Spleen (tissue), 11 donors: ENCODE results near the gene ZC3H18. TPM values are rescaled to one million over a fixed set of nuclear protein-coding genes. Genes with fewer than 3 reads are reported as not detected.
A peak's percentile ranks its signal among the peaks of the same experiment; 100 is the strongest.

Source experiments
- DNase-seq: peaks from one replicate; pipeline ENCODE4 v3.0.0-alpha.2; 2020
- H3K27ac ChIP-seq, 8 donors: fragments of 200-600 bp; sonication (generic) in 7 of 8; 1 replicate in 4 of 8; 2 replicates in 4 of 8; pipeline versions ENCODE4 v1.5.0 to v1.8.0; 2016 to 2021; ENCODE audit warnings: inconsistent platforms in 4 of 8, mild to moderate bottlenecking in 4 of 8, moderate library complexity in 1 of 8
- H3K27me3 ChIP-seq, 7 donors: fragments of 200-600 bp; sonication (generic) in 6 of 7; replicated peaks in 1 of 7; 1 replicate in 4 of 7; 2 replicates in 3 of 7; pipeline versions ENCODE4 v1.5.0 to v1.8.0; 2016 to 2021; ENCODE audit warnings: inconsistent platforms in 3 of 7, mild to moderate bottlenecking in 1 of 7
- H3K36me3 ChIP-seq, 6 donors: fragments of 200-600 bp; sonication (generic) in 5 of 6; 1 replicate in 4 of 6; 2 replicates in 2 of 6; pipeline versions ENCODE4 v1.5.0 to v1.8.0; 2016 to 2021; ENCODE audit warnings: inconsistent platforms in 2 of 6
- H3K4me1 ChIP-seq, 6 donors: fragments of 200-600 bp; sonication (generic) in 5 of 6; 1 replicate in 3 of 6; 2 replicates in 3 of 6; pipeline versions ENCODE4 v1.5.0 to v1.8.0; 2016 to 2021; ENCODE audit warnings: inconsistent platforms in 3 of 6
- H3K4me3 ChIP-seq, 8 donors: fragments of 200-600 bp; sonication (generic) in 7 of 8; 1 replicate in 4 of 8; 2 replicates in 4 of 8; pipeline versions ENCODE4 v1.5.0 to v1.8.0; 2016 to 2021; ENCODE audit warnings: inconsistent platforms in 4 of 8, mild to moderate bottlenecking in 4 of 8, moderate library complexity in 2 of 8
- H3K9me3 ChIP-seq, 8 donors: fragments of 200-600 bp; sonication (generic) in 7 of 8; 1 replicate in 4 of 8; 2 replicates in 4 of 8; pipeline versions ENCODE4 v1.5.0 to v1.8.0; 2016 to 2021; ENCODE audit warnings: inconsistent platforms in 4 of 8
- CTCF ChIP-seq, 11 experiments: fragments of 200-600 bp in 7 of 11; fragments of 450-650 bp in 4 of 11; sonication (generic) in 4 of 11; IDR thresholded peaks in 8 of 11; conservative IDR thresholded peaks in 3 of 11; 1 replicate in 7 of 11; 2 replicates in 4 of 11; pipeline versions ENCODE4 v1.4.0 to v1.8.0; 2016 to 2021; ENCODE audit warnings: antibody characterized with exemption in 11 of 11, inconsistent platforms in 4 of 11, mild to moderate bottlenecking in 1 of 11
- POLR2A ChIP-seq, 3 donors: fragments of 450-650 bp; IDR thresholded peaks; one replicate each; pipeline ENCODE4 v1.5.1; 2017; ENCODE audit warnings: antibody characterized with exemption in 3 of 3, mild to moderate bottlenecking in 1 of 3
- POLR2AphosphoS5 ChIP-seq, 3 donors: sonication (generic); formaldehyde crosslinking; IDR thresholded peaks; one replicate each; pipeline ENCODE4 v1.5.1; 2017; ENCODE audit warnings: antibody characterized with exemption in 3 of 3
- WGBS, 5 donors: extraction: QIAGEN DNeasy Blood & Tissue Kit in 3 of 5; methylation state at CpG; one replicate each; pipeline versions ENCODE4 v1.1.5 to v1.1.7; 2013 to 2018; 5-methylcytosine and 5-hydroxymethylcytosine counted together
- intact Hi-C: fragments of 100-400 bp; cut with DNase I; formaldehyde crosslinking; loops from one replicate; pipeline ENCODE4 v1.15.0; 2023; ENCODE audit warnings: low total_unique reads
- polyA plus RNA-seq, 3 donors: library from polyadenylated mRNA; stranded (reverse); fragments of 200-250 nt; gene quantifications; one replicate each; pipeline ENCODE4 v1.2.1, GENCODE V29; 2013
- total RNA-seq, 7 donors: library from RNA; depleted of rRNA in 3 of 7; stranded (reverse); fragments of >200 nt in 3 of 7; fragmentation: NEBNext Ultra II Directional in 4 of 7; extraction: Animal tissue kit (Norgen Biotek cat#: 25700) in 4 of 7; gene quantifications; one replicate each; pipeline versions ENCODE4 v1.1.0 to v1.2.1, GENCODE V29; 2016 to 2021
- donor health status: healthy with polysubstance abuse.
- donor health status: DM: no; HTN: no; CAD: no; lungs with moderate emphysema.
- donor health status: DM: no; HTN: no; CAD: no.
- donor health status: Bipolar disorder and iron deficiency.
- donor health status: healthy.
- donor health status: DM: no; HTN: no; CAD: no.
- donor health status: DM: yes; HTN: yes; CAD: no.

Gene ZC3H18
- total and polyA plus RNA-seq, 10 donors, result 18.0 to 65.2 (median 34.7) TPM

- WGBS, 5 donors, result 57 to 89% (median 81%) methylated on average over 25 to 32 of the region's 32 CpGs
- DNase-seq, result peak; percentile 76
- Histone ChIP-seq H3K27ac (no peak overlapping the region), H3K4me1 (peaks cover 18 to 38% (median 32%) of the 10 kb centered on the region in 6 donors), H3K27me3 (peaks cover 0 to 40% (median 7%) of the 10 kb centered on the region in 7 donors), H3K36me3 (peaks cover 0 to 68% (median 15%) of the 10 kb centered on the region in 6 donors), H3K4me3 (no peak overlapping the region), H3K9me3 (no peaks in the 10 kb centered on the region)
- TF ChIP-seq CTCF (IDR thresholded peaks at IDR 0.05 in 8 of 11, conservative IDR thresholded peaks at IDR 0.05 in 3 of 11) (no peak), POLR2A (IDR thresholded peaks at IDR 0.05) (no peak), POLR2AphosphoS5 (IDR thresholded peaks at IDR 0.05) (no peak)
- intact Hi-C loops, result no loop called here
Measured at GRCh38 chr16:88678224-88678979, 108.2 kb downstream of the ZC3H18 start.

GRCh38 chr16:88680554-88681083 lies 110.4 kb downstream of the ZC3H18 start:
- Histone ChIP-seq H3K9me3 (no peaks in the 10 kb centered on the region), H3K36me3 (peaks cover 0 to 48% (median 15%) of the 10 kb centered on the region in 6 donors), H3K27ac (peak overlapping the region in 4 of 8 donors; percentile 90 to 97 (median 92)), H3K27me3 (peaks cover 0 to 57% (median 16%) of the 10 kb centered on the region in 7 donors), H3K4me1 (peaks cover 24 to 60% (median 48%) of the 10 kb centered on the region in 6 donors), H3K4me3 (peak overlapping the region in 1 of 8 donors; percentile 62)
- no peak for DNase-seq
- TF ChIP-seq POLR2AphosphoS5 (IDR thresholded peaks at IDR 0.05), result no peak
- no peak for TF ChIP-seq CTCF (IDR thresholded peaks at IDR 0.05 in 8 of 11, conservative IDR thresholded peaks at IDR 0.05 in 3 of 11)
- no peak for TF ChIP-seq POLR2A (IDR thresholded peaks at IDR 0.05)
- 82 to 92% (median 83%) methylated on average over 5 of the region's 5 CpGs for WGBS, 5 donors
- intact Hi-C loops, result no loop called here

- Histone ChIP-seq H3K27ac (peak overlapping the region; percentile 77 to 97 (median 89)), H3K36me3 (peaks cover 0 to 42% (median 15%) of the 10 kb centered on the region in 6 donors), H3K27me3 (peaks cover 0 to 63% (median 20%) of the 10 kb centered on the region in 7 donors), H3K4me3 (peak overlapping the region in 6 of 8 donors; percentile 7 to 62 (median 14)), H3K4me1 (peaks cover 24 to 66% (median 54%) of the 10 kb centered on the region in 6 donors), H3K9me3 (no peaks in the 10 kb centered on the region)
- intact Hi-C loops, result no loop called here
- WGBS, 5 donors, result 41 to 61% (median 48%) methylated on average over 22 to 31 of the region's 31 CpGs
- TF ChIP-seq POLR2AphosphoS5 (IDR thresholded peaks at IDR 0.05) (peak; percentile 77 to 79 (median 78)), CTCF (IDR thresholded peaks at IDR 0.05 in 8 of 11, conservative IDR thresholded peaks at IDR 0.05 in 3 of 11) (peak; percentile 31 to 71 (median 51)), POLR2A (IDR thresholded peaks at IDR 0.05) (no peak)
- DNase-seq, result peak; percentile 93
Measured at GRCh38 chr16:88681084-88681680, 111.0 kb downstream of the ZC3H18 start.

Other genes with a start within 250 kb of the ZC3H18 start
- 1 to 10 TPM; 2.4 to 8.0 (median 4.0) TPM for gene ZNF469, start 187.4 kb upstream of the ZC3H18 start, total RNA-seq
- under 1 TPM; 0.27 to 0.96 (median 0.35) TPM for gene ZNF469, start 187.4 kb upstream of the ZC3H18 start, polyA plus RNA-seq
- gene ZFPM1, start 117.1 kb upstream of the ZC3H18 start, total RNA-seq, result 10 to 100 TPM in 4 of 7 donors, 1 to 10 TPM in 3; 4.5 to 25.3 (median 16.2) TPM
- 10 to 100 TPM in 1 of 3 donors, 1 to 10 TPM in 2; 2.3 to 10.2 (median 2.8) TPM for gene ZFPM1, start 117.1 kb upstream of the ZC3H18 start, polyA plus RNA-seq
- 1 to 10 TPM in 1 of 7 donors, under 1 TPM in 1, not detected in 5; 0.82 to 1.2 TPM for gene IL17C, start 68.2 kb downstream of the ZC3H18 start, total RNA-seq
- under 1 TPM; 0.39 to 0.64 (median 0.47) TPM for gene IL17C, start 68.2 kb downstream of the ZC3H18 start, polyA plus RNA-seq
- 100 to 1,000 TPM; 557 to 820 (median 628) TPM for gene CYBA, start 80.7 kb downstream of the ZC3H18 start, total RNA-seq
- gene CYBA, start 80.7 kb downstream of the ZC3H18 start, polyA plus RNA-seq, result 100 to 1,000 TPM; 649 to 925 (median 917) TPM
- 10 to 100 TPM; 24.1 to 49.3 (median 35.1) TPM for gene MVD, start 92.7 kb downstream of the ZC3H18 start, total RNA-seq
- gene MVD, start 92.7 kb downstream of the ZC3H18 start, polyA plus RNA-seq, result 10 to 100 TPM; 35.1 to 74.9 (median 57.3) TPM
- 1 to 10 TPM; 4.8 to 7.6 (median 6.0) TPM for gene SNAI3, start 116.1 kb downstream of the ZC3H18 start, total RNA-seq
- 1 to 10 TPM; 5.6 to 7.8 (median 7.1) TPM for gene SNAI3, start 116.1 kb downstream of the ZC3H18 start, polyA plus RNA-seq
- gene RNF166, start 136.0 kb downstream of the ZC3H18 start, total RNA-seq, result 100 to 1,000 TPM in 3 of 7 donors, 10 to 100 TPM in 4; 63.7 to 135 (median 99.1) TPM
- gene RNF166, start 136.0 kb downstream of the ZC3H18 start, polyA plus RNA-seq, result 100 to 1,000 TPM in 1 of 3 donors, 10 to 100 TPM in 2; 55.7 to 132 (median 75.1) TPM
- 10 to 100 TPM in 4 of 7 donors, 1 to 10 TPM in 3; 7.2 to 28.2 (median 11.7) TPM for gene CTU2, start 136.1 kb downstream of the ZC3H18 start, total RNA-seq
- gene CTU2, start 136.1 kb downstream of the ZC3H18 start, polyA plus RNA-seq, result 10 to 100 TPM; 16.6 to 24.5 (median 16.8) TPM
- gene PIEZO1, start 214.8 kb downstream of the ZC3H18 start, total RNA-seq, result 100 to 1,000 TPM; 154 to 249 (median 199) TPM
- gene PIEZO1, start 214.8 kb downstream of the ZC3H18 start, polyA plus RNA-seq, result 100 to 1,000 TPM; 145 to 385 (median 371) TPM
- 10 to 100 TPM in 2 of 7 donors, 1 to 10 TPM in 5; 1.5 to 17.2 (median 5.3) TPM for gene CDT1, start 233.4 kb downstream of the ZC3H18 start, total RNA-seq
- 1 to 10 TPM in 2 of 3 donors, under 1 TPM in 1; 1.00 to 3.9 (median 2.5) TPM for gene CDT1, start 233.4 kb downstream of the ZC3H18 start, polyA plus RNA-seq
- gene APRT, start 241.5 kb downstream of the ZC3H18 start, total RNA-seq, result 100 to 1,000 TPM in 3 of 7 donors, 10 to 100 TPM in 4; 84.1 to 112 (median 96.8) TPM
- gene APRT, start 241.5 kb downstream of the ZC3H18 start, polyA plus RNA-seq, result 100 to 1,000 TPM; 187 to 259 (median 225) TPM